K562 (cell line): ENCODE data around the gene POMGNT1. TPM values are rescaled to one million over a fixed set of nuclear protein-coding genes. Genes with fewer than 3 reads are reported as not detected.

Experiments used
- BMI1 ChIP-seq: fragments of 150-350 bp; IDR thresholded peaks from 2 replicates; pipeline ENCODE4 v1.6.1; 2014; ENCODE audit warnings: low read length
- GABPB2 ChIP-seq: fragments of 250-450 bp; sonication (Bioruptor Pico); conservative IDR thresholded peaks from 2 replicates; pipeline ENCODE4 v1.5.1; 2021; ENCODE audit warnings: mild to moderate bottlenecking
- KLF1 ChIP-seq: fragments of 450-650 bp; IDR thresholded peaks from 2 replicates; pipeline ENCODE4 v1.6.1; 2016; ENCODE audit warnings: missing genetic modification characterization, missing compliant biosample characterization
- MCM2 ChIP-seq: fragments of 450-650 bp; IDR thresholded peaks from 2 replicates; pipeline ENCODE4 v1.6.1; 2017; ENCODE audit warnings: low read depth, mild to moderate bottlenecking
- MCM5 ChIP-seq: fragments of 450-650 bp; IDR thresholded peaks from 2 replicates; pipeline ENCODE4 v1.6.1; 2016; ENCODE audit warnings: low read depth
- POLR3A ChIP-seq: IDR thresholded peaks from 2 replicates; pipeline ENCODE4 v1.6.1; 2011; ENCODE audit warnings: borderline replicate concordance, mild to moderate bottlenecking, moderate library complexity; ENCODE audit not compliant: insufficient read length, insufficient read depth; ENCODE audit errors: extremely low read depth
- TAF1 ChIP-seq: IDR thresholded peaks from 2 replicates; pipeline ENCODE4 v1.6.1; 2011; ENCODE audit warnings: mild to moderate bottlenecking, low read length, moderate library complexity; ENCODE audit not compliant: insufficient read depth, control insufficient read depth, severe bottlenecking; ENCODE audit errors: extremely low read depth
- TCF3 ChIP-seq: sonication (generic); formaldehyde crosslinking; IDR thresholded peaks from 2 replicates; pipeline ENCODE4 v1.4.0; 2020; ENCODE audit warnings: mild to moderate bottlenecking, missing genetic modification reagents
- TEAD1 ChIP-seq, 2 experiments: fragments of 450-650 bp in 1 of 2; sonication (generic) in 1 of 2; formaldehyde crosslinking; IDR thresholded peaks; 2 replicates each; pipeline versions ENCODE4 v1.4.0 to v1.8.0; 2020 to 2022; ENCODE audit warnings: mild to moderate bottlenecking in 2 of 2, missing genetic modification reagents in 1 of 2
- THAP7 ChIP-seq: fragments of 250-450 bp; sonication (Bioruptor Pico); IDR thresholded peaks from 2 replicates; pipeline ENCODE4 v1.5.0; 2021
- XRCC3 ChIP-seq: fragments of 450-650 bp; IDR thresholded peaks from 2 replicates; pipeline ENCODE4 v1.6.1; 2017; ENCODE audit warnings: mild to moderate bottlenecking, moderate library complexity
- ZBTB33 ChIP-seq: sonication (generic); formaldehyde crosslinking; IDR thresholded peaks from 2 replicates; pipeline ENCODE4 v1.8.1; 2023; ENCODE audit warnings: mild to moderate bottlenecking, missing genetic modification reagents
- ZNF12 ChIP-seq: sonication (generic); formaldehyde crosslinking; IDR thresholded peaks from 2 replicates; pipeline ENCODE4 v1.4.0; 2020; ENCODE audit warnings: mild to moderate bottlenecking, missing genetic modification reagents
- ZNF124 ChIP-seq: sonication (generic); formaldehyde crosslinking; IDR thresholded peaks from 2 replicates; pipeline ENCODE4 v1.8.1; 2022; ENCODE audit warnings: missing genetic modification reagents
- ZNF134 ChIP-seq: fragments of 250-450 bp; sonication (Bioruptor Pico); conservative IDR thresholded peaks from 2 replicates; pipeline ENCODE4 v1.4.0; 2020
- ZNF277 ChIP-seq: fragments of 250-450 bp; sonication (Bioruptor Pico); IDR thresholded peaks from 2 replicates; pipeline ENCODE4 v1.8.0; 2022; ENCODE audit warnings: inconsistent platforms, mild to moderate bottlenecking, moderate library complexity, borderline replicate concordance
- ZNF57 ChIP-seq: fragments of 450-650 bp; formaldehyde crosslinking; IDR thresholded peaks from 2 replicates; pipeline ENCODE4 v1.4.0; 2020; ENCODE audit warnings: mild to moderate bottlenecking, moderate library complexity
- polyA plus RNA-seq, 8 experiments: library from polyadenylated mRNA; depleted of rRNA in 4 of 8; stranded (reverse) in 5 of 8; unstranded in 3 of 8; fragments of >200 nt; fragmentation: Nextera tagmentation in 2 of 8; fragmentation: Illumina TruSeq in 1 of 8; extraction: Ambion mirVana in 2 of 8; extraction: Trizol in 1 of 8; gene quantifications; 2 replicates each; pipeline versions ENCODE4 v1.2.1 to v1.2.3, GENCODE V29; 2011 to 2014; ENCODE audit warnings: inconsistent platforms in 1 of 8, missing spikeins in 1 of 8
- total RNA-seq, 7 experiments: library from RNA; depleted of rRNA in 6 of 7; stranded (reverse); fragments of >200 nt in 6 of 7; fragmentation: Illumina TruSeq in 2 of 7; extraction: Trizol in 2 of 7; gene quantifications; 2 replicates each; pipeline versions ENCODE4 v1.2.1 to v1.2.3, GENCODE V29; 2011 to 2021; ENCODE audit warnings: low replicate concordance in 1 of 7
- TF ChIP-seq, protein P1 (sequence below), 2 experiments: fragments of 200-800 bp in 1 of 2; sonication (Bioruptor generic) in 1 of 2; sonication (generic) in 1 of 2; formaldehyde crosslinking in 1 of 2; IDR thresholded peaks in 1 of 2; conservative IDR thresholded peaks in 1 of 2; 2 replicates each; pipeline versions ENCODE4 v1.5.0 to v1.6.1; 2016 to 2020; ENCODE audit warnings: missing compliant biosample characterization in 1 of 2, missing genetic modification characterization in 1 of 2, missing genetic modification reagents in 1 of 2
- TF ChIP-seq, protein P2 (sequence below): fragments of 150-350 bp; IDR thresholded peaks from 2 replicates; pipeline ENCODE4 v1.6.1; 2014; ENCODE audit warnings: low read depth, mild to moderate bottlenecking, low read length, borderline replicate concordance

The POMGNT1 gene
- total and polyA plus RNA-seq, 9 of the 15 experiments (the other 6 are each of a cell fraction or from before 2014, with no cell fraction given) = 14.1 to 58.9 (median 37.8) TPM

DNA sequence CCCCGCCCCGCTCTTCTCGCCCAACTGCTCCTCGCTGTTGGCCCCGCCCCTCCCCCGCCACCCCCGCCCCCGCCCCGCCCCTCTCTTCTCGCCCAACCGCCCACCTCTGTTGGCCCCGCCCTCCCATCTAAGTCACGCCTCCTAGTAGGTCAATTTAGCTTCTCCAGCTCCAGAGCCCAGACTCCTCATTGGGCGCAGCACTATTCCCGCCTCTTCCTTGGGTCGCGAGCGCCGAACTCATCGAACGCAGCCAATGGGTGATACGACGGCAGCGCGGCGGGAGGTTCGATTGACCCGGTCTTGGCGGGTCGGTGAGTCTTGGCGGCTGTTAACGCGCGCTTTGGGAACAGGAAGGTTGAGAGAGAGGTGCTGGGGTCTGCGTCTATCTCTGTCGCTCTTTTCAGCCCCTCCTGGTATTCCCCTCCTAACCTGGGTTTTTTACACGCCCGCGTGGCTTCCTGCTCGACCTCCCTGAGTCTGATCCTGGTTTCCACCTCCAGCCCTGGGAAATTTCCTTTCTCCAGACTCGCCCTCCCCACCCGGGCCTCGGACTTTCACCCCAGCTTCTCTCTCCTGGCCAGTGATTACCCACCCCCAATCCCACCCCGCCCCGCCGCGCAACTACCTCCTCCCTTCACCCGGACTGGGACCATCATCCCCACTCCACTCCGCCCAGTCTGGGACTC, 49.3 kb upstream of the POMGNT1 start, which contains the start of gene RAD54L (continued):
- TF ChIP-seq KLF1 (tag) (no peak), ZNF57 (CRISPR knock-in tag) (no peak), TCF3 (CRISPR knock-in tag) (no peak), ZNF124 (CRISPR knock-in tag) (no peak), ZNF12 (no peak), ZNF134 (CRISPR knock-in tag) (no peak), BMI1 (no peak), XRCC3 (no peak), THAP7 (CRISPR knock-in tag) (no peak), ZBTB33 (CRISPR knock-in tag) (no peak), TAF1 (peak; percentile 96), MCM2 (no peak), TEAD1 (CRISPR knock-in tag; IDR thresholded peaks at IDR 0.05) (no peak), GABPB2 (CRISPR knock-in tag) (0 out of 2 replicates have a peak, but pooled peaks have one; percentile 14), MCM5 (no peak), ZNF277 (CRISPR knock-in tag) (no peak), POLR3A (no peak)
- TF ChIP-seq, protein P1, sequence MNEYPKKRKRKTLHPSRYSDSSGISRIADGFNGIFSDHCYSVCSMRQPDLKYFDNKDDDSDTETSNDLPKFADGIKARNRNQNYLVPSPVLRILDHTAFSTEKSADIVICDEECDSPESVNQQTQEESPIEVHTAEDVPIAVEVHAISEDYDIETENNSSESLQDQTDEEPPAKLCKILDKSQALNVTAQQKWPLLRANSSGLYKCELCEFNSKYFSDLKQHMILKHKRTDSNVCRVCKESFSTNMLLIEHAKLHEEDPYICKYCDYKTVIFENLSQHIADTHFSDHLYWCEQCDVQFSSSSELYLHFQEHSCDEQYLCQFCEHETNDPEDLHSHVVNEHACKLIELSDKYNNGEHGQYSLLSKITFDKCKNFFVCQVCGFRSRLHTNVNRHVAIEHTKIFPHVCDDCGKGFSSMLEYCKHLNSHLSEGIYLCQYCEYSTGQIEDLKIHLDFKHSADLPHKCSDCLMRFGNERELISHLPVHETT (CRISPR knock-in tag; conservative IDR thresholded peaks at IDR 0.05 in 1 of 2, IDR thresholded peaks at IDR 0.05 in 1 of 2) = peak in 1 of 2 experiments; percentile 20; a peak in 1 of 4 replicates
- TF ChIP-seq, protein P2, sequence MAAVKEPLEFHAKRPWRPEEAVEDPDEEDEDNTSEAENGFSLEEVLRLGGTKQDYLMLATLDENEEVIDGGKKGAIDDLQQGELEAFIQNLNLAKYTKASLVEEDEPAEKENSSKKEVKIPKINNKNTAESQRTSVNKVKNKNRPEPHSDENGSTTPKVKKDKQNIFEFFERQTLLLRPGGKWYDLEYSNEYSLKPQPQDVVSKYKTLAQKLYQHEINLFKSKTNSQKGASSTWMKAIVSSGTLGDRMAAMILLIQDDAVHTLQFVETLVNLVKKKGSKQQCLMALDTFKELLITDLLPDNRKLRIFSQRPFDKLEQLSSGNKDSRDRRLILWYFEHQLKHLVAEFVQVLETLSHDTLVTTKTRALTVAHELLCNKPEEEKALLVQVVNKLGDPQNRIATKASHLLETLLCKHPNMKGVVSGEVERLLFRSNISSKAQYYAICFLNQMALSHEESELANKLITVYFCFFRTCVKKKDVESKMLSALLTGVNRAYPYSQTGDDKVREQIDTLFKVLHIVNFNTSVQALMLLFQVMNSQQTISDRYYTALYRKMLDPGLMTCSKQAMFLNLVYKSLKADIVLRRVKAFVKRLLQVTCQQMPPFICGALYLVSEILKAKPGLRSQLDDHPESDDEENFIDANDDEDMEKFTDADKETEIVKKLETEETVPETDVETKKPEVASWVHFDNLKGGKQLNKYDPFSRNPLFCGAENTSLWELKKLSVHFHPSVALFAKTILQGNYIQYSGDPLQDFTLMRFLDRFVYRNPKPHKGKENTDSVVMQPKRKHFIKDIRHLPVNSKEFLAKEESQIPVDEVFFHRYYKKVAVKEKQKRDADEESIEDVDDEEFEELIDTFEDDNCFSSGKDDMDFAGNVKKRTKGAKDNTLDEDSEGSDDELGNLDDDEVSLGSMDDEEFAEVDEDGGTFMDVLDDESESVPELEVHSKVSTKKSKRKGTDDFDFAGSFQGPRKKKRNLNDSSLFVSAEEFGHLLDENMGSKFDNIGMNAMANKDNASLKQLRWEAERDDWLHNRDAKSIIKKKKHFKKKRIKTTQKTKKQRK = peak; percentile 81; the same call in 1 of the 2 replicates
